Measurements from ENCODE around the gene ECHS1. TPM values are rescaled to one million over a fixed set of nuclear protein-coding genes. Genes with fewer than 3 reads are reported as not detected.
A peak's percentile ranks its signal among the peaks of the same experiment; 100 is the strongest.

Gene ECHS1
- total and polyA plus RNA-seq, 10 of the 15 experiments (the other 5 are each of a cell fraction or from before 2014, with no cell fraction given): 32.7 to 164 (median 62.4) TPM

DNA sequence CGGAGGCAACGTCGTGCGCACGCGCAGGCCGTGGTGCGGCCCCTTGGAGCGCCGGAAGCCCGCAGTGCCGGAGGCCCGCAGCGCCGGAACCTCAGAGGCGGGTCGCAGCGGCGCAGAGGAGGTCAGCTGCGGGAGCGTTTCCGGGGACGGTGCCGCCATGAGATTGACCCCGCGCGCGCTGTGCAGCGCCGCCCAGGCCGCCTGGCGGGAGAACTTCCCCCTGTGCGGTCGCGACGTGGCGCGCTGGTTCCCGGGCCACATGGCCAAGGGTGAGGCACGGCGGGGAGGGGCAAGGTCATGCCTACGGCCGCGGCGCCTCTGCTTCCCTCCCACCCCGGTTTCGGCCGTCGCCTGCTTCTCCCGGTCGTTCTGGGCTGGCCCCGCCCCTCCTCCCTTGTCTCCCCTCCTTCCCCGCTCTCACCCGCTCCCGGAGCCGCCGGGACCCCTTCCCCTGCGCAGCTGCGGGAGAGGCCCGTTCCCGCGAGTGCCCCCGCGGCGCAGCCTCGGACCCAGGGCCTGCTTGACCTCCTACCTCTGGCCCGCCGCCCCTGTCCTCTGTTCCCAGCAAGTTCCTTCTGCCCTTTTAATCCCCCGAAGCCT, 21.0 kb upstream of the ECHS1 start, which contains the start of gene MTG1 (continued):
- TF ChIP-seq, protein P1, sequence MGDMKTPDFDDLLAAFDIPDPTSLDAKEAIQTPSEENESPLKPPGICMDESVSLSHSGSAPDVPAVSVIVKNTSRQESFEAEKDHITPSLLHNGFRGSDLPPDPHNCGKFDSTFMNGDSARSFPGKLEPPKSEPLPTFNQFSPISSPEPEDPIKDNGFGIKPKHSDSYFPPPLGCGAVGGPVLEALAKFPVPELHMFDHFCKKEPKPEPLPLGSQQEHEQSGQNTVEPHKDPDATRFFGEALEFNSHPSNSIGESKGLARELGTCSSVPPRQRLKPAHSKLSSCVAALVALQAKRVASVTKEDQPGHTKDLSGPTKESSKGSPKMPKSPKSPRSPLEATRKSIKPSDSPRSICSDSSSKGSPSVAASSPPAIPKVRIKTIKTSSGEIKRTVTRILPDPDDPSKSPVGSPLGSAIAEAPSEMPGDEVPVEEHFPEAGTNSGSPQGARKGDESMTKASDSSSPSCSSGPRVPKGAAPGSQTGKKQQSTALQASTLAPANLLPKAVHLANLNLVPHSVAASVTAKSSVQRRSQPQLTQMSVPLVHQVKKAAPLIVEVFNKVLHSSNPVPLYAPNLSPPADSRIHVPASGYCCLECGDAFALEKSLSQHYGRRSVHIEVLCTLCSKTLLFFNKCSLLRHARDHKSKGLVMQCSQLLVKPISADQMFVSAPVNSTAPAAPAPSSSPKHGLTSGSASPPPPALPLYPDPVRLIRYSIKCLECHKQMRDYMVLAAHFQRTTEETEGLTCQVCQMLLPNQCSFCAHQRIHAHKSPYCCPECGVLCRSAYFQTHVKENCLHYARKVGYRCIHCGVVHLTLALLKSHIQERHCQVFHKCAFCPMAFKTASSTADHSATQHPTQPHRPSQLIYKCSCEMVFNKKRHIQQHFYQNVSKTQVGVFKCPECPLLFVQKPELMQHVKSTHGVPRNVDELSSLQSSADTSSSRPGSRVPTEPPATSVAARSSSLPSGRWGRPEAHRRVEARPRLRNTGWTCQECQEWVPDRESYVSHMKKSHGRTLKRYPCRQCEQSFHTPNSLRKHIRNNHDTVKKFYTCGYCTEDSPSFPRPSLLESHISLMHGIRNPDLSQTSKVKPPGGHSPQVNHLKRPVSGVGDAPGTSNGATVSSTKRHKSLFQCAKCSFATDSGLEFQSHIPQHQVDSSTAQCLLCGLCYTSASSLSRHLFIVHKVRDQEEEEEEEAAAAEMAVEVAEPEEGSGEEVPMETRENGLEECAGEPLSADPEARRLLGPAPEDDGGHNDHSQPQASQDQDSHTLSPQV (IDR thresholded peaks at IDR 0.05): peak; percentile 74
- peak; percentile 78 for TF ChIP-seq HCFC1 (IDR thresholded peaks at IDR 0.05; ENCODE audit: low read length)
- peak; percentile 81; the same call in 1 of the 2 replicates for TF ChIP-seq DPF2 (IDR thresholded peaks at IDR 0.05)
- no peak for TF ChIP-seq CBX5 (IDR thresholded peaks at IDR 0.05; ENCODE audit: low read depth)
- no peak for TF ChIP-seq RCOR1 (conservative IDR thresholded peaks at IDR 0.05; ENCODE audit: low read depth, low read length)
- TF ChIP-seq POLR2AphosphoS2 (IDR thresholded peaks at IDR 0.05; ENCODE audit: low read depth, low read length): peak; percentile 72
- TF ChIP-seq ZSCAN29 (IDR thresholded peaks at IDR 0.05): 0 out of 2 replicates have a peak, but pooled peaks have one; percentile 13
- TF ChIP-seq SIX5 (IDR thresholded peaks at IDR 0.05; ENCODE audit: low read depth, low read length, severe bottlenecking): peak; percentile 53
- TF ChIP-seq, protein P2, sequence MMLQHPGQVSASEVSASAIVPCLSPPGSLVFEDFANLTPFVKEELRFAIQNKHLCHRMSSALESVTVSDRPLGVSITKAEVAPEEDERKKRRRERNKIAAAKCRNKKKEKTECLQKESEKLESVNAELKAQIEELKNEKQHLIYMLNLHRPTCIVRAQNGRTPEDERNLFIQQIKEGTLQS (IDR thresholded peaks at IDR 0.05; ENCODE audit: borderline replicate concordance, extremely low read depth, low read depth, low read length): peak; percentile 41; the same call in 1 of the 2 replicates
- TF ChIP-seq EED (IDR thresholded peaks at IDR 0.05; ENCODE audit: low read depth): no peak
- peak; percentile 90 for TF ChIP-seq POLR2AphosphoS5 (IDR thresholded peaks at IDR 0.05; ENCODE audit: low read length)
- no peak for TF ChIP-seq NFYA (IDR thresholded peaks at IDR 0.05; ENCODE audit: borderline replicate concordance, low read depth, low read length)
- TF ChIP-seq, protein P3, sequence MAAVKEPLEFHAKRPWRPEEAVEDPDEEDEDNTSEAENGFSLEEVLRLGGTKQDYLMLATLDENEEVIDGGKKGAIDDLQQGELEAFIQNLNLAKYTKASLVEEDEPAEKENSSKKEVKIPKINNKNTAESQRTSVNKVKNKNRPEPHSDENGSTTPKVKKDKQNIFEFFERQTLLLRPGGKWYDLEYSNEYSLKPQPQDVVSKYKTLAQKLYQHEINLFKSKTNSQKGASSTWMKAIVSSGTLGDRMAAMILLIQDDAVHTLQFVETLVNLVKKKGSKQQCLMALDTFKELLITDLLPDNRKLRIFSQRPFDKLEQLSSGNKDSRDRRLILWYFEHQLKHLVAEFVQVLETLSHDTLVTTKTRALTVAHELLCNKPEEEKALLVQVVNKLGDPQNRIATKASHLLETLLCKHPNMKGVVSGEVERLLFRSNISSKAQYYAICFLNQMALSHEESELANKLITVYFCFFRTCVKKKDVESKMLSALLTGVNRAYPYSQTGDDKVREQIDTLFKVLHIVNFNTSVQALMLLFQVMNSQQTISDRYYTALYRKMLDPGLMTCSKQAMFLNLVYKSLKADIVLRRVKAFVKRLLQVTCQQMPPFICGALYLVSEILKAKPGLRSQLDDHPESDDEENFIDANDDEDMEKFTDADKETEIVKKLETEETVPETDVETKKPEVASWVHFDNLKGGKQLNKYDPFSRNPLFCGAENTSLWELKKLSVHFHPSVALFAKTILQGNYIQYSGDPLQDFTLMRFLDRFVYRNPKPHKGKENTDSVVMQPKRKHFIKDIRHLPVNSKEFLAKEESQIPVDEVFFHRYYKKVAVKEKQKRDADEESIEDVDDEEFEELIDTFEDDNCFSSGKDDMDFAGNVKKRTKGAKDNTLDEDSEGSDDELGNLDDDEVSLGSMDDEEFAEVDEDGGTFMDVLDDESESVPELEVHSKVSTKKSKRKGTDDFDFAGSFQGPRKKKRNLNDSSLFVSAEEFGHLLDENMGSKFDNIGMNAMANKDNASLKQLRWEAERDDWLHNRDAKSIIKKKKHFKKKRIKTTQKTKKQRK (IDR thresholded peaks at IDR 0.05; ENCODE audit: low read depth, low read length): no peak
- TF ChIP-seq, protein P4, sequence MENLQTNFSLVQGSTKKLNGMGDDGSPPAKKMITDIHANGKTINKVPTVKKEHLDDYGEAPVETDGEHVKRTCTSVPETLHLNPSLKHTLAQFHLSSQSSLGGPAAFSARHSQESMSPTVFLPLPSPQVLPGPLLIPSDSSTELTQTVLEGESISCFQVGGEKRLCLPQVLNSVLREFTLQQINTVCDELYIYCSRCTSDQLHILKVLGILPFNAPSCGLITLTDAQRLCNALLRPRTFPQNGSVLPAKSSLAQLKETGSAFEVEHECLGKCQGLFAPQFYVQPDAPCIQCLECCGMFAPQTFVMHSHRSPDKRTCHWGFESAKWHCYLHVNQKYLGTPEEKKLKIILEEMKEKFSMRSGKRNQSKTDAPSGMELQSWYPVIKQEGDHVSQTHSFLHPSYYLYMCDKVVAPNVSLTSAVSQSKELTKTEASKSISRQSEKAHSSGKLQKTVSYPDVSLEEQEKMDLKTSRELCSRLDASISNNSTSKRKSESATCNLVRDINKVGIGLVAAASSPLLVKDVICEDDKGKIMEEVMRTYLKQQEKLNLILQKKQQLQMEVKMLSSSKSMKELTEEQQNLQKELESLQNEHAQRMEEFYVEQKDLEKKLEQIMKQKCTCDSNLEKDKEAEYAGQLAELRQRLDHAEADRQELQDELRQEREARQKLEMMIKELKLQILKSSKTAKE (IDR thresholded peaks at IDR 0.05; ENCODE audit: low read depth, poor library complexity, severe bottlenecking): no peak
- TF ChIP-seq PML (IDR thresholded peaks at IDR 0.05; ENCODE audit: low read length): peak; percentile 82
- TF ChIP-seq SPI1 (IDR thresholded peaks at IDR 0.05; ENCODE audit: borderline replicate concordance, insufficient read depth, low read depth, low read length): no peak
- peak; percentile 91 for TF ChIP-seq POLR2A (IDR thresholded peaks at IDR 0.05; ENCODE audit: low read depth, low read length)
- peak; percentile 46 for TF ChIP-seq KLF5 (IDR thresholded peaks at IDR 0.05; ENCODE audit: partially characterized antibody)
- peak; percentile 95 for TF ChIP-seq IKZF1 (conservative IDR thresholded peaks at IDR 0.05)
- peak; percentile 63; the same call in 1 of the 2 replicates for TF ChIP-seq SIN3A (IDR thresholded peaks at IDR 0.05; ENCODE audit: low read depth, low read length)

Data from GM12878 (cell line).